ENCODE measurements around the gene DENND5B. TPM values are rescaled to one million over a fixed set of nuclear protein-coding genes. Genes with fewer than 3 reads are reported as not detected.

Gene DENND5B
- total and polyA plus RNA-seq, 2 of the 4 experiments (the other 2 are of a cell fraction) = 5.5 to 13.4 TPM

DNA sequence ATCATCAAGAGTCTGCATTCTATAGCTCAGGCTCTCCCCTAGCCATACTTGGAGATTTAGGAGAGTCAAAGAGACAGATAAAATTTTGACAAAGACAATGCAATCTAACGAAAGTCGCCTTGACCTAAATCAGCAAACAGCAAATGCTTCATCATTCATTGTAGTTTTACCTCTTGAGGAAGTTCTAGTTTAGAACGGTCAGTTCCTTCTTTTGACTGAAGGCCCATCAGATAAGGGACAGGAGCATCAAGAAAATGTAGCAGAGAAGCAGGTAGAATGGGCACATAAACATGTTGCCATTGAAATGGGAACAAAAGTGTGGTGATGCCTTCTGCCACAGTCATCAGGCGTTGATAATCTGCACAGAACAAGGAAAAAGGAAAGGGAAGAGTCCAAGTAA is 130.9 kb downstream of the DENND5B start:
- ATAC-seq (ENCODE audit: low read depth) = no peak
- H4K20me1 ChIP-seq (ENCODE audit: insufficient read depth, low read length) = no peaks in the 10 kb centered on the region
- no CpG with 5 or more reads among the region's 4 CpGs for WGBS, 2 experiments (ENCODE audit: extremely low coverage in 2 of 2, insufficient read length in 1 of 2)
- H3K4me2 ChIP-seq (ENCODE audit: low read depth, low read length) = no peak overlapping the region
- H4K91ac ChIP-seq (ENCODE audit: insufficient read depth, low read depth, low read length) = no peak overlapping the region
- H2AK5ac ChIP-seq (ENCODE audit: low read depth, low read length) = no peak overlapping the region
- no peak overlapping the region for H2BK5ac ChIP-seq (ENCODE audit: low read depth, low read length, poor library complexity, severe bottlenecking)
- H3K4me1 ChIP-seq (ENCODE audit: control insufficient read depth, insufficient read depth, low read length) = no peaks in the 10 kb centered on the region
- no peak overlapping the region for H3K14ac ChIP-seq (replicated peaks; ENCODE audit: low read depth, low read length)
- no peak overlapping the region for H3K4ac ChIP-seq (ENCODE audit: low read depth, low read length)
- H3K4me3 ChIP-seq (ENCODE audit: insufficient read depth, low read depth, low read length) = no peak overlapping the region
- H3K27me3 ChIP-seq (ENCODE audit: control insufficient read depth, insufficient read depth, low read length) = no peaks in the 10 kb centered on the region
- no peak overlapping the region for H2AK9ac ChIP-seq (replicated peaks; ENCODE audit: low read depth, low read length, poor library complexity)
- intact Hi-C loops (cut with micrococcal nuclease) = no loop called here
- no peaks in the 10 kb centered on the region; a peak in 1 of 4 replicates for H3K79me1 ChIP-seq (ENCODE audit: low read depth in 1 of 2, low read length in 2 of 2)
- H3K9me3 ChIP-seq (ENCODE audit: control insufficient read depth, insufficient read depth, low read length) = no peaks in the 10 kb centered on the region
- H4K5ac ChIP-seq (ENCODE audit: low read depth, low read length) = no peak overlapping the region
- no peak overlapping the region for H2AFZ ChIP-seq (replicated peaks; ENCODE audit: low read length, poor library complexity)
- no peaks in the 10 kb centered on the region for H3K9me1 ChIP-seq (ENCODE audit: insufficient read depth, low read length)
- ChIA-PET CTCF (interaction anchor here (0.6 kb wide), 1 partner anchor 57 kb away, joined by 5 read pairs; no protein-coding TSS in a partner anchor), POLR2A (ENCODE audit: unreplicated experiment) (no interaction called here)
- no peak overlapping the region for H4K8ac ChIP-seq (ENCODE audit: low read depth in 2 of 2, low read length in 2 of 2)
- no peak overlapping the region for H3K56ac ChIP-seq (ENCODE audit: extremely low read depth, insufficient read depth, low read length)
- BruUV-seq (replicated peaks) = no TSS peak
- dilution Hi-C loops (cut with HindIII; ENCODE audit: low sequenced_read_pairs, unreplicated experiment) = no loop called here
- TF ChIP-seq CEBPB (IDR thresholded peaks at IDR 0.05; ENCODE audit: low read depth, low read length) = no peak
- TF ChIP-seq, protein P1, sequence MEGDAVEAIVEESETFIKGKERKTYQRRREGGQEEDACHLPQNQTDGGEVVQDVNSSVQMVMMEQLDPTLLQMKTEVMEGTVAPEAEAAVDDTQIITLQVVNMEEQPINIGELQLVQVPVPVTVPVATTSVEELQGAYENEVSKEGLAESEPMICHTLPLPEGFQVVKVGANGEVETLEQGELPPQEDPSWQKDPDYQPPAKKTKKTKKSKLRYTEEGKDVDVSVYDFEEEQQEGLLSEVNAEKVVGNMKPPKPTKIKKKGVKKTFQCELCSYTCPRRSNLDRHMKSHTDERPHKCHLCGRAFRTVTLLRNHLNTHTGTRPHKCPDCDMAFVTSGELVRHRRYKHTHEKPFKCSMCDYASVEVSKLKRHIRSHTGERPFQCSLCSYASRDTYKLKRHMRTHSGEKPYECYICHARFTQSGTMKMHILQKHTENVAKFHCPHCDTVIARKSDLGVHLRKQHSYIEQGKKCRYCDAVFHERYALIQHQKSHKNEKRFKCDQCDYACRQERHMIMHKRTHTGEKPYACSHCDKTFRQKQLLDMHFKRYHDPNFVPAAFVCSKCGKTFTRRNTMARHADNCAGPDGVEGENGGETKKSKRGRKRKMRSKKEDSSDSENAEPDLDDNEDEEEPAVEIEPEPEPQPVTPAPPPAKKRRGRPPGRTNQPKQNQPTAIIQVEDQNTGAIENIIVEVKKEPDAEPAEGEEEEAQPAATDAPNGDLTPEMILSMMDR (conservative IDR thresholded peaks at IDR 0.05; ENCODE audit: low read depth, low read length) = no peak
- TF ChIP-seq, protein P2, sequence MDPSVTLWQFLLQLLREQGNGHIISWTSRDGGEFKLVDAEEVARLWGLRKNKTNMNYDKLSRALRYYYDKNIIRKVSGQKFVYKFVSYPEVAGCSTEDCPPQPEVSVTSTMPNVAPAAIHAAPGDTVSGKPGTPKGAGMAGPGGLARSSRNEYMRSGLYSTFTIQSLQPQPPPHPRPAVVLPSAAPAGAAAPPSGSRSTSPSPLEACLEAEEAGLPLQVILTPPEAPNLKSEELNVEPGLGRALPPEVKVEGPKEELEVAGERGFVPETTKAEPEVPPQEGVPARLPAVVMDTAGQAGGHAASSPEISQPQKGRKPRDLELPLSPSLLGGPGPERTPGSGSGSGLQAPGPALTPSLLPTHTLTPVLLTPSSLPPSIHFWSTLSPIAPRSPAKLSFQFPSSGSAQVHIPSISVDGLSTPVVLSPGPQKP (IDR thresholded peaks at IDR 0.05; ENCODE audit: borderline replicate concordance, low read depth, low read length) = no peak
- TF ChIP-seq POLR2A (IDR thresholded peaks at IDR 0.05; ENCODE audit: low read depth, low read length) = no peak
- TF ChIP-seq CHD1 (IDR thresholded peaks at IDR 0.05; ENCODE audit: low read depth, low read length) = no peak
- no peak for TF ChIP-seq MXI1 (IDR thresholded peaks at IDR 0.05; ENCODE audit: borderline replicate concordance, low read depth, low read length)
- TF ChIP-seq RFX5 (IDR thresholded peaks at IDR 0.05; ENCODE audit: low read depth, low read length) = no peak
- TF ChIP-seq BHLHE40 (IDR thresholded peaks at IDR 0.05; ENCODE audit: low read depth, low read length) = no peak
- no peak for TF ChIP-seq NFE2L2 (IDR thresholded peaks at IDR 0.05; ENCODE audit: low read depth, low read length)
- no peak for TF ChIP-seq MAFK (IDR thresholded peaks at IDR 0.05; ENCODE audit: low read depth, low read length)
- TF ChIP-seq, protein P3, sequence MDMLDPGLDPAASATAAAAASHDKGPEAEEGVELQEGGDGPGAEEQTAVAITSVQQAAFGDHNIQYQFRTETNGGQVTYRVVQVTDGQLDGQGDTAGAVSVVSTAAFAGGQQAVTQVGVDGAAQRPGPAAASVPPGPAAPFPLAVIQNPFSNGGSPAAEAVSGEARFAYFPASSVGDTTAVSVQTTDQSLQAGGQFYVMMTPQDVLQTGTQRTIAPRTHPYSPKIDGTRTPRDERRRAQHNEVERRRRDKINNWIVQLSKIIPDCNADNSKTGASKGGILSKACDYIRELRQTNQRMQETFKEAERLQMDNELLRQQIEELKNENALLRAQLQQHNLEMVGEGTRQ (IDR thresholded peaks at IDR 0.05; ENCODE audit: low read depth, low read length) = no peak
- TF ChIP-seq MAZ (IDR thresholded peaks at IDR 0.05; ENCODE audit: borderline replicate concordance, low read depth, low read length) = no peak
- TF ChIP-seq RAD21 (IDR thresholded peaks at IDR 0.05; ENCODE audit: low read length) = no peak
- no peak for TF ChIP-seq SMC3 (IDR thresholded peaks at IDR 0.05; ENCODE audit: low read depth, low read length)
- TF ChIP-seq FOS (IDR thresholded peaks at IDR 0.05; ENCODE audit: low read depth, low read length) = no peak
- no peak overlapping the region for H3K9ac ChIP-seq (ENCODE audit: low read depth, low read length)
- H2BK15ac ChIP-seq (ENCODE audit: low read depth, low read length) = no peak overlapping the region
- no peak overlapping the region for H3K23ac ChIP-seq (ENCODE audit: low read depth, low read length)
- in situ Hi-C loops (cut with MboI; ENCODE audit: low sequenced_read_pairs) = no loop called here
- no peak overlapping the region for H2BK120ac ChIP-seq (ENCODE audit: low read depth, low read length)
- no peak overlapping the region for H2BK20ac ChIP-seq (ENCODE audit: low read depth, low read length)
- H3K18ac ChIP-seq (ENCODE audit: low read depth, low read length) = no peak overlapping the region
- H3K27ac ChIP-seq (ENCODE audit: insufficient read depth, low read length) = no peak overlapping the region
- H3K36me3 ChIP-seq (ENCODE audit: control insufficient read depth, insufficient read depth, low read length) = peaks cover 1% of the 10 kb centered on the region; the same call in 1 of the 2 replicates
- no peak for DNase-seq

Measured in IMR-90 (cell line).